Measurements from ENCODE around the gene PAX5.
A peak's percentile ranks its signal among the peaks of the same experiment; 100 is the strongest.
"Not testable (repeated sequence)": the region's sequence is repeated elsewhere in the genome, so short reads cannot be mapped to it uniquely, and the experiment has no call there.

Gene PAX5

GRCh38 chr9:36878986-36879982 is 154.8 kb downstream of the PAX5 start:
- no peak for DNase-seq (ENCODE audit: low spot score)

GRCh38 chr9:36877239-36877638 is 156.8 kb downstream of the PAX5 start:
- DNase-seq (ENCODE audit: low spot score): no peak

GRCh38 chr9:36876056-36876455 is 158.0 kb downstream of the PAX5 start:
- DNase-seq (ENCODE audit: low spot score): no peak

- no peak for DNase-seq (ENCODE audit: low spot score)
These were observed 159.1 kb downstream of the PAX5 start for GRCh38 chr9:36874921-36875320.

- no peak for DNase-seq (ENCODE audit: low spot score)
These were observed 159.8 kb downstream of the PAX5 start for GRCh38 chr9:36874261-36874660.

GRCh38 chr9:36873247-36873875 is 160.7 kb downstream of the PAX5 start:
- DNase-seq (ENCODE audit: low spot score): peak; percentile 65

GRCh38 chr9:36872641-36873040 is 161.4 kb downstream of the PAX5 start:
- DNase-seq (ENCODE audit: low spot score): no peak

GRCh38 chr9:36871606-36872005 is 162.5 kb downstream of the PAX5 start:
- DNase-seq (ENCODE audit: low spot score): no peak

- DNase-seq (ENCODE audit: low spot score): no peak
These were observed 163.1 kb downstream of the PAX5 start for GRCh38 chr9:36870960-36871359.

- not testable (repeated sequence) for DNase-seq (ENCODE audit: low spot score)
These were observed 164.5 kb downstream of the PAX5 start for GRCh38 chr9:36869605-36870004.

- DNase-seq (ENCODE audit: low spot score): no peak
These were observed 165.3 kb downstream of the PAX5 start for GRCh38 chr9:36868586-36869282.

- no peak for DNase-seq (ENCODE audit: low spot score)
These were observed 166.2 kb downstream of the PAX5 start for GRCh38 chr9:36867672-36868471.

- DNase-seq (ENCODE audit: low spot score): no peak
These were observed 166.8 kb downstream of the PAX5 start for GRCh38 chr9:36867241-36867640.

GRCh38 chr9:36866840-36867239 is 167.2 kb downstream of the PAX5 start:
- no peak for DNase-seq (ENCODE audit: low spot score)

- DNase-seq (ENCODE audit: low spot score): no peak
These were observed 168.1 kb downstream of the PAX5 start for GRCh38 chr9:36865731-36866635.

GRCh38 chr9:36864491-36865410 is 169.3 kb downstream of the PAX5 start:
- no peak for DNase-seq (ENCODE audit: low spot score)

GRCh38 chr9:36862206-36863145 is 171.6 kb downstream of the PAX5 start:
- peak; percentile 71 for DNase-seq (ENCODE audit: low spot score)

- no peak for DNase-seq (ENCODE audit: low spot score)
These were observed 172.4 kb downstream of the PAX5 start for GRCh38 chr9:36861528-36862205.

All from hepatic stellate cell (primary cell).